Naive B cell (primary cell): Measurements from ENCODE around the gene CTXN2. TPM values are rescaled to one million over a fixed set of nuclear protein-coding genes. Genes with fewer than 3 reads are reported as not detected.

Source experiments
- ATAC-seq, 2 donors: fragments of 150-1000 bp; cut with Tn5 transposase; 2 replicates each; pipeline ENCODE4 v1.10.0; 2021; ENCODE audit warnings: low read depth in 2 of 2, mild to moderate bottlenecking in 2 of 2, moderate library complexity in 2 of 2
- DNase-seq: peaks from one replicate; pipeline ENCODE4 v3.0.0; 2022
- H3K27ac Mint-ChIP-seq, 6 donors: one replicate each; pipeline ENCODE4 v1.8.0; 2020 to 2022; ENCODE audit warnings: mild to moderate bottlenecking in 6 of 6, mixed read lengths in 6 of 6, moderate library complexity in 5 of 6, inconsistent platforms in 2 of 6
- H3K27me3 Mint-ChIP-seq, 3 donors: one replicate each; pipeline ENCODE4 v1.8.0; 2021 to 2022; ENCODE audit warnings: mixed read lengths in 3 of 3, mild to moderate bottlenecking in 1 of 3
- H3K36me3 Mint-ChIP-seq, 2 donors: one replicate each; pipeline ENCODE4 v1.8.0; 2020 to 2022; ENCODE audit warnings: mixed read lengths in 2 of 2, inconsistent platforms in 1 of 2, mild to moderate bottlenecking in 1 of 2
- H3K4me1 Mint-ChIP-seq, 3 donors: one replicate each; pipeline ENCODE4 v1.8.0; 2020 to 2022; ENCODE audit warnings: mixed read lengths in 3 of 3, inconsistent platforms in 1 of 3, mild to moderate bottlenecking in 1 of 3, moderate library complexity in 1 of 3
- H3K4me3 Mint-ChIP-seq, 8 donors: one replicate each; pipeline ENCODE4 v1.8.0; 2020 to 2022; ENCODE audit warnings: mild to moderate bottlenecking in 8 of 8, mixed read lengths in 8 of 8, moderate library complexity in 8 of 8, inconsistent platforms in 2 of 8
- H3K9me3 Mint-ChIP-seq, 7 donors: one replicate each; pipeline ENCODE4 v1.8.0; 2020 to 2022; ENCODE audit warnings: mixed read lengths in 7 of 7, mild to moderate bottlenecking in 5 of 7, inconsistent platforms in 2 of 7, moderate library complexity in 1 of 7
- polyA plus RNA-seq, 6 donors: library from polyadenylated mRNA; unstranded; fragments of 300-500 nt; fragmentation: Illumina TruSeq; gene quantifications; one replicate each; pipeline ENCODE4 v1.2.3, GENCODE V29; 2021; ENCODE audit warnings: low read depth in 6 of 6

CTXN2 gene
- polyA plus RNA-seq, 6 donors from 2014 or later, result not detected

DNA sequence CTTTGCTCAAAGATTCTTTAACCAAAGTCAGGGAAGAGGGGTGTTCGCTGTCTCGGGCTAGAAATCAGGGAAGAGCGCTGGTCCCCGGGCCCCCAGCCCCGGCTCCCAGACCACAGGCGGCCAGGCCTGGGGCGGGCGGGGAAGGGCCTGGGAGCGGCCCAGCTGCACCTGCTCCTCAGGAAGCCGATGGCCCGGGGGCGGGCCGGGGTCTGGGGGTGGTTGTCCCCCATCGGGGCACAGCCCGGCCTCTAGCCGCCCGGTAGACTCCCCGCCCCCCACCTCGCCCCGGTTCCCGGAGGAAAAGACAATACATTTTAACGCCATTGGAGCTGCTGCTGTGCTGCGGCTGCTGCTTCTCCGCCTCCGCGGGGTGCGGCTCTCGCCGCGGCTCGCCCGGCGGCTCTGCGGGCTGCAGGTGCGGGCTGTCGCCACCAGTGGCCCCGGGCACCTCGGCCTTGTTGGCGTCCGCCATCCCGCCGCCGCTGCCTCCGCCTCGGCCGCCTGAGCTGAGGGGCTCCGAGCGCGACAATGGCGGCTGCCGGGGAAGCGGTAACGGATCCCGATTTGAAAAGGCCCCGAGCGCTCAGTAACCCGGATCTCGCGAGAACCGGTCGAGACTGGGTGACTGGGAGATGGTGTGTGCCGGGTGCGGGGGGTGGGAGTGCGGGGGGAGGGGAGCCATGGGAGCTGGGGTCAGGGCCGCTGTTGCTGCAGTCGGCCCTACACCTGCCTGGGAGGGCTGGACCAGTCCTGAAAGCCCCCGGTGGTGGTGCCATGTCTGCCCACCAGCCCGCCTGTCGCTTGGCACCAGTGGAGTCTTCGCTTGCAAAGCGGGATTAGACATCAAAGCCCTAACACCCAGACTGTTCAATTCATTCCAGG is 13.5 kb upstream of the CTXN2 start, which contains the start of gene MYEF2:
TSS of gene MYEF2 (minus strand) at position 530 of the 882 bp plus-strand sequence. CDS start at position 472, 58 bp downstream.
- Mint-ChIP-seq H3K27ac (peak within 1 kb of the TSS; percentile 87 to 98 (median 93)), H3K9me3 (peaks cover 0 to 6% (median 3%) of the 10 kb centered on the region in 7 donors), H3K36me3 (peaks cover 0 to 14% of the 10 kb centered on the region in 2 donors), H3K4me3 (peak within 1 kb of the TSS; percentile 85 to 96 (median 92)), H3K27me3 (peaks cover 4 to 14% (median 10%) of the 10 kb centered on the region in 3 donors), H3K4me1 (peaks cover 13 to 25% (median 14%) of the 10 kb centered on the region in 3 donors)
- DNase-seq, result peak; percentile 49
- ATAC-seq, result peak; percentile 75 to 78

DNA sequence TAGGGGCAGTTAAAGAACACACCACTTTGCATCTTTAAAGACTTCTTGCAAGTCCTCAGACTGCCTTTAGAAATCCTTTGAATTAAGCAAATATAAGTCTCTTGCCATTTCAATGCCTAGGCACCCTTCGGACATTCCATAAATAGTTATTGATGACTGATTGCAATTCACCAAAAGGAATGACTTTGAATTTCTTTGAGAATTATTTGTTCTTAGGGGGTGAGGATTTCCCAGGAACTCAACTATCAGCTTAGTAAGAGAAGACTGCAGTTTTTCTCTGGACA is 12.9 kb upstream of the CTXN2 start:
- no peak overlapping the region for H3K27ac Mint-ChIP-seq

DNA sequence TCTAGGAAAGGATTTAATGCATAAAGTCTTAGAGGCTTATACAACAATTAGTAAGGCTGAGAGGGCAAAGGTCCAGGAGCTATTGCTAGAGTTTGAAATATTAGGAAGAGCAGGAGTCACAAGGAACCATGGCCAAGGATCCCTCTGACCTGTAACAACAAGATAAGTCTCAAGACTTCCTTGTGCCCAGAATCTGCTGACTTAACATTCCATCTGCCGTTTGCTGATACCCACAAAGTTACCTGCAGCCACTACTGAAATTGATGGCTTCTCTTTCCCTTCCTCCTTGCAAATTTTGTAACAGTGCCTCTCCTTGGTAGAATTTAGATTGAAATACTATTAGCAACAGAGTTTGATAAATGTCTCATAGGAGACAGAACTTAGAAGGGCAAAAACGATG is 8.7 kb upstream of the CTXN2 start:
- peak overlapping the region in 1 of 6 donors; percentile 2 for H3K27ac Mint-ChIP-seq
- no peaks in the 10 kb centered on the region for H3K4me1 Mint-ChIP-seq
- no peak for DNase-seq
- no peak for ATAC-seq
- H3K36me3 Mint-ChIP-seq, result no peaks in the 10 kb centered on the region
- peaks cover 0 to 11% (median 0%) of the 10 kb centered on the region in 7 donors for H3K9me3 Mint-ChIP-seq
- peaks cover 19 to 37% (median 37%) of the 10 kb centered on the region in 3 donors for H3K27me3 Mint-ChIP-seq
- H3K4me3 Mint-ChIP-seq, result no peak overlapping the region

More for the DNA sequence above, 12.9 kb upstream of the CTXN2 start:
- Mint-ChIP-seq H3K4me1 (peaks cover 11 to 19% (median 13%) of the 10 kb centered on the region in 3 donors), H3K36me3 (peaks cover 0 to 8% of the 10 kb centered on the region in 2 donors), H3K9me3 (peaks cover 0 to 2% (median 0%) of the 10 kb centered on the region in 7 donors), H3K4me3 (peak overlapping the region; percentile 49 to 93 (median 76)), H3K27me3 (peaks cover 4 to 14% (median 10%) of the 10 kb centered on the region in 3 donors)
- DNase-seq, result no peak
- no peak for ATAC-seq

DNA sequence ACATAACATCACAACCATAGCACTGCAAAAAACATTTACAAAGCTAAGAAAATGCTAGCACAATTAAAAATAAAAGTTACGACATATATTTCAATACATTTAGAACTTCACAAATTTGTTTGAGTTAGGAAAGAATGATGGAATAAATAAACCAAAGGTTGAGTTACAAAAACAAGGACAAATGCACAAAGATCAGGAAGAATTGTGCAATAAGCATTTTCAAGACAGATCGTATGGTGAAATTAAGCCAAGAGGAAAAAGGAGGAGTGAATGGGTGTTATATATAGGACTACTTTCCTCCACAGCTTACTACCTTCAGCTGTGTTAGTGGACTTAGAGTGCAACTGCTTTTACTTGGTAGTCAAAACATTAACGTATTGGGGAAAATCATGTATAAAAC is 5.9 kb upstream of the CTXN2 start:
- no peak for DNase-seq
- H3K9me3 Mint-ChIP-seq, result peaks cover 0 to 11% (median 0%) of the 10 kb centered on the region in 7 donors
- no peaks in the 10 kb centered on the region for H3K36me3 Mint-ChIP-seq
- H3K4me1 Mint-ChIP-seq, result no peaks in the 10 kb centered on the region
- peaks cover 24 to 37% (median 35%) of the 10 kb centered on the region in 3 donors for H3K27me3 Mint-ChIP-seq
- peak overlapping the region in 1 of 6 donors; percentile 1 for H3K27ac Mint-ChIP-seq
- no peak for ATAC-seq
- no peak overlapping the region for H3K4me3 Mint-ChIP-seq

DNA sequence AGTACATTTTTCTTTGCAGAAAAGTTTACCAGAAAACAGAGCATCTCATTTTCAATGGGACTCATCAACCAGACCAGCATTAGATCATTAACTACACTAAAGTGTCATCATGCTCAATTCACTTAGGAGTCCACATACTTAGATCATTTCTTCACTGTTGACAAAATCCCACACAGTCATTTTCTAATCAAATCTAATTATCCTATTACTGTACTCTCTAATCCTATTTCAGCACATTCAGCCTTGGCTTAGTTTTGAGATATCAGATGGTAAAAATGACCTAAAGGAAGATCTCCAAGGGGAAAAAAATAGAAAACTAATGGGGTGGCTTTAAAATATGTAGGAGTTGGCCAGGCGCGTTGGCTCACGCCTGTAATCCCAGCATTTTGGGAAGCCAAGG is 5.2 kb upstream of the CTXN2 start:
- no peak overlapping the region for H3K4me3 Mint-ChIP-seq
- H3K27ac Mint-ChIP-seq, result no peak overlapping the region
- no peak for DNase-seq
- ATAC-seq, result no peak
- peaks cover 0 to 6% (median under 1%) of the 10 kb centered on the region in 3 donors for H3K4me1 Mint-ChIP-seq
- no peaks in the 10 kb centered on the region for H3K36me3 Mint-ChIP-seq
- H3K27me3 Mint-ChIP-seq, result peaks cover 25 to 42% (median 40%) of the 10 kb centered on the region in 3 donors
- H3K9me3 Mint-ChIP-seq, result peaks cover 0 to 11% (median under 1%) of the 10 kb centered on the region in 7 donors

DNA sequence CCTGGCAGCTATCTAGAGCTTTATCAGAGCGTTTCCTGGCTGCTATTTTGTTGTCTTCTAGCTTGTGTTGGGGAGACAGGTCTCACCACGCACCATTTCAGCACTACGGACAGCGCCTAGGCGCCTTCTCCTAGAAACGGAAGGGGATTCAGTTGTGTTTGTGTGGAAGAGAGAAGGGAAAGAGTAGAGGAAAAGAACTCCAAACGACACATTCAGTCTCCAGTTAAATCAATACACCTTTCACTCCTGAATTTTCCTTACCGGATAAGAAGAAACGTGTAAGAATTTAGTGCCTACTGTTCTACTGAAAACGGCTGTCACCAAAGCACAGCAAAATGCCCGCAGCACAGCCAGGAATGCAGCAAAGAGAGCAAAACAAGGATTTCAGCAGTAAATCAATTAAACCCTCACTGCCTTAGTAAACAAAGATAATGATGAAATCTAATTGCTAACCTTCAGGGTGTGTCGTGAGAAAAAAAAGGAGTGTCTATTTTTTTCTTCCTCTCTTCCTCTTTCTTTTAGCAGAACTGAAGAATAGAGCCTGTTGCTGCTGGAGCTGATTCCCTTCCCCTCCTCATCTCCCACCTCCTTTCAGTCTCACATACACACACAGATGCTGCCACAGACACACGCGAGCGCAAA is 412 bp upstream of the CTXN2 start:
- DNase-seq (no peak), ATAC-seq (no peak)
- H3K4me3 Mint-ChIP-seq, result peak overlapping the region in 1 of 8 donors; percentile 37
- H3K27me3 Mint-ChIP-seq, result peaks cover 29 to 47% (median 32%) of the 10 kb centered on the region in 3 donors
- H3K9me3 Mint-ChIP-seq, result peaks cover 0 to 6% (median 3%) of the 10 kb centered on the region in 7 donors
- H3K36me3 Mint-ChIP-seq, result no peaks in the 10 kb centered on the region
- peaks cover 0 to 12% (median 7%) of the 10 kb centered on the region in 3 donors for H3K4me1 Mint-ChIP-seq
- H3K27ac Mint-ChIP-seq, result peak overlapping the region in 1 of 6 donors; percentile 81

DNA sequence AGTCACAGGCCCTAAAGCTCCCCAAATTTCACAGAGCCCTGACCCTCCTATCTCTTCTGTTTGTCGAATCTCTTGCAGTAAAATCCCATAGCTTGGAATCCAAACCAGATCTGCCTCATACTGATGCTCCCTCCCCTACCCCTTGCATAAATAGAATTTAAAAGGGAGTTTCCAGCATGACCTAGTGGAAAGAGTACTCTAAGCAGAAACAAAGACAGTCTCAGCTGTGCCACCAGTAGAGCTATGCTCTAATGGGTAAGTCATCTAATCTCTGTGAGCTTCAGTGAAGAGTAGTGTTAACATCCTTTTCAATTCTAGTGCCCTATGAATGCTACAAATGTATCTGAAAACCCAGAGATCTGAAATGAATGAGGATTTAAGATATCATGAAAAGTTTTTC is 10.6 kb downstream of the CTXN2 start:
- no peaks in the 10 kb centered on the region for H3K36me3 Mint-ChIP-seq
- no peaks in the 10 kb centered on the region for H3K9me3 Mint-ChIP-seq
- no peaks in the 10 kb centered on the region for H3K4me1 Mint-ChIP-seq
- no peak for ATAC-seq
- no peak for DNase-seq
- peaks cover 14 to 30% (median 24%) of the 10 kb centered on the region in 3 donors for H3K27me3 Mint-ChIP-seq
- no peak overlapping the region for H3K4me3 Mint-ChIP-seq
- H3K27ac Mint-ChIP-seq, result no peak overlapping the region

DNA sequence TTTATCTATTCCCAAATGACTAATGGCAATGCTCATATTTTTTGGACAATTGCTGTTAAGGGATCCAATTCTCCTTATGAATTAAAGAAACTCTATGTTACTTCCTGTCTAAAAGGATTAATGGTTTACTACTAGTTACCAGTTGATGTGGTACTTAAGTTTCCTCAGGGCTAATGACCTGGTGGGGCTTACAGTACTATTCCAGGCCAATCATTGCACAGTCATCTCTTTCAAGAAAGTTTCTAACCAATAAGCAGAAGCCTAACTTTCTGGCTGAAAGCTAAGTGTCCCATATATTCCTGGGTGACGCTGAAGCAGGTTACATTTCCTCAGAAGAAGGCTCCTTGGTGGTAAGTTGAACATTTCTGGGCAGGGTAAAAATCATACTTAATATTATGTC is 14.5 kb downstream of the CTXN2 start, which contains the start of gene SLC12A1:
TSS of gene SLC12A1 (plus strand) at position 322 of the 400 bp plus-strand sequence. CDS start 1,418 bp downstream, outside the sequence.
- no peak for ATAC-seq
- Mint-ChIP-seq H3K27ac (no peak within 1 kb of the TSS), H3K9me3 (peaks cover 0 to 2% (median 0%) of the 10 kb centered on the region in 7 donors), H3K4me1 (no peaks in the 10 kb centered on the region), H3K27me3 (peaks cover 0 to 27% (median 17%) of the 10 kb centered on the region in 3 donors), H3K36me3 (no peaks in the 10 kb centered on the region), H3K4me3 (no peak within 1 kb of the TSS)
- no peak for DNase-seq

DNA sequence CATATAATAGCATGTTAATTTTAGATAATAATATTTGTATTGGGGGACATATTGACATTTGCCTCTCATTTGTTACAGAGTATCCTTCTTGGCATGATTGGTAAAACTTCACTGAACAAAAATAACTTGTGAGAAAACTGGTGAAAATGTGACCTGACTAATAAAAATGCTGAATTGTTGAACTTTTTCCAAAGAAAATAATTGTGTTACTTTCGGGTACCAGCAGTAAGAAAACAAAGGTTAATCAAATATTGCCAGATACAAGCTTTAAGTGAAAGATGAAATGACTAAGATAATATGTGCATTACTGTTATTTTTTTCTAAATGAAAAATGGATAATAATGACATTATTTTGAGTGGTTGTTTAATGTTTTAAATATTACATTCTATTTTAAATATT is 29.8 kb downstream of the CTXN2 start:
- no peaks in the 10 kb centered on the region for H3K36me3 Mint-ChIP-seq
- no peak for ATAC-seq
- H3K9me3 Mint-ChIP-seq, result peaks cover 0 to 3% (median 0%) of the 10 kb centered on the region in 7 donors
- no peak for DNase-seq
- H3K4me1 Mint-ChIP-seq, result no peaks in the 10 kb centered on the region
- no peaks in the 10 kb centered on the region for H3K27me3 Mint-ChIP-seq
- H3K4me3 Mint-ChIP-seq, result no peak overlapping the region
- H3K27ac Mint-ChIP-seq, result no peak overlapping the region

DNA sequence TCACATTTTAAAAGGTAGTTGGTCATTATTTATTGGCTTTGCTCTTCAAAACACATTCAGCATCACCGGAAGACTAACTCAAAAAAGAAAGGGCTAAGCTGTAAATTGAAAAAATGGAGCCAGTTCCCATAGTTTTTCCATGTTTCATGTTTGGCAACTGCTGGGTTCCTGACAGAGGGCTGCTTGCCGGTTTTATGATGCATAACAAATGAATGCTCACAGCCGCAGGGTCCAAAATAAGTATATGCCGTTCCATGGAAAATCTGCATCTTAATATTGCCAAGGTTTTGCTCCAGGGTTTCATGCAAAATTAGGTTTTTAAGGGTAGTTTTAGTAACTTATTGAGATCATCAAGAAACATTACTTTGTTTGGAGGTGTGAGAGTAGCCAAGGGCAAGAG is 30.4 kb downstream of the CTXN2 start:
- Mint-ChIP-seq H3K27me3 (no peaks in the 10 kb centered on the region), H3K36me3 (no peaks in the 10 kb centered on the region), H3K27ac (no peak overlapping the region), H3K4me3 (no peak overlapping the region), H3K9me3 (peaks cover 0 to 3% (median 0%) of the 10 kb centered on the region in 7 donors), H3K4me1 (no peaks in the 10 kb centered on the region)
- ATAC-seq, result no peak
- DNase-seq, result no peak

DNA sequence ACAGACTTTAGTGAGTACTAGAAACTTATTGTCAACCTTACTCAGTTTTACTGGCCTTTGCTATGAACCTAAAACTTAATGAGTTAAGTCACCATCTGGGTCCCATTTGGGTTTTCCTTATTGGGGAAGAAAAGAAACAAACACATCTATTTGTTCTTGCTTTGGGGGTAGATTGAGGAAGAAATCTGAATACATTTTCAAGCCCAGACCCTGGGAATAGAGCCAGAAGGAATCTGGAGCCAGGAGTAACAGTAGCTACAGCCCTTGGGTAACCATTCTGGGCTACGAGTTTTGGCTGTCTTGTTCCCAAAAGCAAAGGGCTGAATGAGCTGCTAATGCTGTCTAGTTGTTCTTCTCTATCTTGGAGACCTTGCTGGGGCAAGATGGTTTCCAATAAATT is 31.2 kb downstream of the CTXN2 start:
- Mint-ChIP-seq H3K27me3 (no peaks in the 10 kb centered on the region), H3K27ac (no peak overlapping the region), H3K36me3 (no peaks in the 10 kb centered on the region), H3K4me1 (no peaks in the 10 kb centered on the region), H3K4me3 (no peak overlapping the region), H3K9me3 (peaks cover 0 to 3% (median 0%) of the 10 kb centered on the region in 7 donors)
- DNase-seq (no peak), ATAC-seq (no peak)

DNA sequence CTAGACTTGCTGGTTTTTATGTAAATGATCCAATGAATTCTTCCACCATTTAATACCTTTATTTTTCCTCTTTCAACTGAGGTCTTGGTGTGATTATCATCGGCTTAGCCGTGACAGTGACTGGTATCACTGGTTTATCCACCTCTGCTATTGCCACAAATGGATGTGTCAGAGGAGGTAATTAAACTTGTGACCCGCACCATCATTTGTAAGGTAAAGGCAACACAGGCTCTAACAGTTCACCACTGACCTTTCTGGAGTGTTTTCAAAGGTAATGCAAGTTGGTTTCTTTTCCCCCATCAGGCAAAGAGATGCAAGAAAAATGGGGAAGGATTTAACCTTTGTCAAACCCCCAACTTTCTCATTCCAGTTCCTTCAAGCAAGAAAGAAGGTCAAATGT is 34.3 kb downstream of the CTXN2 start:
- no peaks in the 10 kb centered on the region for H3K27me3 Mint-ChIP-seq
- H3K27ac Mint-ChIP-seq, result no peak overlapping the region
- no peaks in the 10 kb centered on the region for H3K9me3 Mint-ChIP-seq
- no peaks in the 10 kb centered on the region for H3K4me1 Mint-ChIP-seq
- H3K36me3 Mint-ChIP-seq, result no peaks in the 10 kb centered on the region
- ATAC-seq, result no peak
- H3K4me3 Mint-ChIP-seq, result no peak overlapping the region
- DNase-seq, result no peak

DNA sequence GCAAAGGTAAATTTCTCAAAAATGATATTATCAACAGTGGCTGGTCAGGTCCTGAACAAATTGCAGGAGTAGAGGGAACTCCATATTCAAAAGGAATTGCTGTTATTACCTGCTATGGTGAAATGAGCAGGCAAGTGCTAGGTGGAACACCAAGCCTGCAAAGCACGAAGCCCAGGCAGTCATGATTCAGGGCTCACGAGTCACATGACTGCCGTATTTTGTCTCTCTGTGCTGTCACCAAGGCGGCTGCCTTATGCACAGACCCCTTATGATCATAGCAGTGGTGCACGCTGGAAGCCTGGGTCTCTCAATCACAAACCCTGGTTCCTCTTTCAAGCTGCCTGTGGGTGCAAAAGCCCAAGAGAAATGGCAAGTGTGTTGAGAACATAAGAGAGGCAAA is 39.0 kb downstream of the CTXN2 start:
- DNase-seq (no peak), ATAC-seq (no peak)
- Mint-ChIP-seq H3K4me3 (no peak overlapping the region), H3K9me3 (no peaks in the 10 kb centered on the region), H3K27ac (no peak overlapping the region), H3K27me3 (peaks cover 0 to 7% (median 0%) of the 10 kb centered on the region in 3 donors), H3K4me1 (no peaks in the 10 kb centered on the region), H3K36me3 (no peaks in the 10 kb centered on the region)
